Smooth muscle cell (in vitro differentiated cells): ENCODE results near the gene GUCY1A1. TPM values are rescaled to one million over a fixed set of nuclear protein-coding genes. Genes with fewer than 3 reads are reported as not detected.
A peak's percentile ranks its signal among the peaks of the same experiment; 100 is the strongest.

Experiments
- DNase-seq: peaks from one replicate; lab custom pipeline; 2025; ENCODE audit not compliant: unreplicated experiment; lab: John Stamatoyannopoulos, UW
- H2AFZ ChIP-seq: fragments of 200-600 bp; sonication (generic); 2 replicates; pipeline ENCODE4 v1.6.0; 2016; ENCODE audit warnings: antibody characterized with exemption, low read depth, mild to moderate bottlenecking
- H3F3A ChIP-seq: fragments of 200-600 bp; sonication (generic); 2 replicates; pipeline ENCODE4 v1.6.0; 2017; ENCODE audit warnings: antibody characterized with exemption, low read depth
- H3K27ac ChIP-seq: fragments of 200-600 bp; sonication (generic); 2 replicates; pipeline ENCODE4 v1.5.1; 2016; ENCODE audit warnings: low read depth, mild to moderate bottlenecking
- H3K27me3 ChIP-seq: fragments of 200-600 bp; sonication (generic); 2 replicates; pipeline ENCODE4 v1.6.1; 2016; ENCODE audit warnings: low read depth, mild to moderate bottlenecking
- H3K36me3 ChIP-seq: fragments of 200-600 bp; sonication (generic); 2 replicates; pipeline ENCODE4 v1.5.1; 2016; ENCODE audit warnings: low read depth
- H3K4me1 ChIP-seq: fragments of 200-600 bp; sonication (generic); 2 replicates; pipeline ENCODE4 v1.5.1; 2016; ENCODE audit warnings: low read depth
- H3K4me2 ChIP-seq: fragments of 200-600 bp; sonication (generic); 2 replicates; pipeline ENCODE4 v1.6.0; 2016; ENCODE audit warnings: mild to moderate bottlenecking
- H3K4me3 ChIP-seq: fragments of 200-600 bp; sonication (generic); 2 replicates; pipeline ENCODE4 v1.5.1; 2016; ENCODE audit warnings: mild to moderate bottlenecking
- H3K79me2 ChIP-seq: fragments of 200-600 bp; sonication (generic); 2 replicates; pipeline ENCODE4 v1.6.0; 2016; ENCODE audit warnings: low read depth, mild to moderate bottlenecking
- H3K9ac ChIP-seq: fragments of 200-600 bp; sonication (generic); 2 replicates; pipeline ENCODE4 v1.6.0; 2016; ENCODE audit warnings: low read depth
- H3K9me3 ChIP-seq: fragments of 200-600 bp; sonication (generic); replicated peaks from 2 replicates; pipeline ENCODE4 v1.5.1; 2016; ENCODE audit warnings: low read depth
- H4K20me1 ChIP-seq: fragments of 200-600 bp; sonication (generic); 2 replicates; pipeline ENCODE4 v1.6.0; 2016; ENCODE audit warnings: low read depth
- CTCF ChIP-seq: fragments of 200-600 bp; sonication (generic); IDR thresholded peaks from 2 replicates; pipeline ENCODE4 v1.5.1; 2017; ENCODE audit warnings: borderline replicate concordance, mild to moderate bottlenecking, antibody characterized with exemption; ENCODE audit not compliant: insufficient read depth, poor library complexity, severe bottlenecking
- WGBS: methylation state at CpG from one replicate; pipeline ENCODE4 v1.1.7; 2016; ENCODE audit warnings: low lambda C conversion rate; 5-methylcytosine and 5-hydroxymethylcytosine counted together
- polyA plus RNA-seq: library from polyadenylated mRNA; unstranded; fragments of >200 nt; fragmentation: Nextera tagmentation; extraction: Ambion mirVana; gene quantifications from 2 replicates; pipeline ENCODE4 v1.2.1, GENCODE V29; 2016
- total RNA-seq: library from RNA; depleted of rRNA; stranded (reverse); fragments of >200 nt; gene quantifications from 2 replicates; pipeline ENCODE4 v1.2.3, GENCODE V29; 2014

Gene GUCY1A1
- total and polyA plus RNA-seq, 2 experiments from 2014 or later: 172 to 269 TPM

- no peaks in the 10 kb centered on the region for H3K79me2 ChIP-seq
- no peak for DNase-seq
- no peaks in the 10 kb centered on the region for H3K4me1 ChIP-seq
- H4K20me1 ChIP-seq: no peaks in the 10 kb centered on the region
- WGBS: 69% methylated on average over 1 of the region's 1 CpG
- H3K27ac ChIP-seq: peak overlapping the region; percentile 51
- H3K9me3 ChIP-seq: no peaks in the 10 kb centered on the region
- H3F3A ChIP-seq: peaks cover 12% of the 10 kb centered on the region
- H3K9ac ChIP-seq: no peak overlapping the region
- no peak overlapping the region for H3K4me3 ChIP-seq
- no peaks in the 10 kb centered on the region for H3K27me3 ChIP-seq
- H2AFZ ChIP-seq: no peak overlapping the region
- no peak for TF ChIP-seq CTCF
- H3K36me3 ChIP-seq: peaks cover 5% of the 10 kb centered on the region
- H3K4me2 ChIP-seq: no peak overlapping the region
These were observed 55.7 kb downstream of the GUCY1A1 start for GRCh38 chr4:155722336-155722735.

GRCh38 chr4:155722816-155723499 is 56.3 kb downstream of the GUCY1A1 start:
- H3K4me3 ChIP-seq: no peak overlapping the region
- H3K36me3 ChIP-seq: peaks cover 5% of the 10 kb centered on the region
- TF ChIP-seq CTCF: no peak
- no peak overlapping the region for H2AFZ ChIP-seq
- H3K27me3 ChIP-seq: no peaks in the 10 kb centered on the region
- no peak overlapping the region for H3K9ac ChIP-seq
- no peaks in the 10 kb centered on the region for H3K4me1 ChIP-seq
- 86% methylated on average over 7 of the region's 7 CpGs for WGBS
- peak overlapping the region; percentile 51 for H3K27ac ChIP-seq
- H4K20me1 ChIP-seq: no peaks in the 10 kb centered on the region
- H3K9me3 ChIP-seq: no peaks in the 10 kb centered on the region
- peaks cover 11% of the 10 kb centered on the region for H3F3A ChIP-seq
- H3K79me2 ChIP-seq: no peaks in the 10 kb centered on the region
- no peak for DNase-seq
- no peak overlapping the region for H3K4me2 ChIP-seq

GRCh38 chr4:155724731-155725130 is 58.1 kb downstream of the GUCY1A1 start:
- Histone ChIP-seq H3K27ac (no peak overlapping the region), H3K4me2 (no peak overlapping the region), H3K9me3 (no peaks in the 10 kb centered on the region), H3K9ac (no peak overlapping the region), H3F3A (peaks cover 10% of the 10 kb centered on the region), H3K4me3 (no peak overlapping the region), H3K36me3 (peaks cover 5% of the 10 kb centered on the region), H3K79me2 (no peaks in the 10 kb centered on the region), H4K20me1 (no peaks in the 10 kb centered on the region), H2AFZ (no peak overlapping the region), H3K4me1 (no peaks in the 10 kb centered on the region), H3K27me3 (no peaks in the 10 kb centered on the region)
- no peak for DNase-seq
- 89% methylated on average over 3 of the region's 3 CpGs for WGBS
- TF ChIP-seq CTCF: no peak

GRCh38 chr4:155734065-155734464 is 67.4 kb downstream of the GUCY1A1 start:
- no peaks in the 10 kb centered on the region for H3K36me3 ChIP-seq
- H3K4me3 ChIP-seq: no peak overlapping the region
- peak overlapping the region; percentile 29 for H3K27ac ChIP-seq
- H3K4me2 ChIP-seq: peak overlapping the region; percentile 39
- peaks cover 5% of the 10 kb centered on the region for H3F3A ChIP-seq
- 61% methylated on average over 3 of the region's 3 CpGs for WGBS
- DNase-seq: peak; percentile 0
- no peak overlapping the region for H2AFZ ChIP-seq
- H4K20me1 ChIP-seq: no peaks in the 10 kb centered on the region
- no peak for TF ChIP-seq CTCF
- no peaks in the 10 kb centered on the region for H3K79me2 ChIP-seq
- H3K9me3 ChIP-seq: no peaks in the 10 kb centered on the region
- H3K4me1 ChIP-seq: no peaks in the 10 kb centered on the region
- no peak overlapping the region for H3K9ac ChIP-seq
- no peaks in the 10 kb centered on the region for H3K27me3 ChIP-seq
